NCI-H345 (cell line): ENCODE measurements around the gene SLC22A2.
"Not testable (repeated sequence)": the region's sequence is repeated elsewhere in the genome, so short reads cannot be mapped to it uniquely, and the experiment has no call there.

Experiments
- DNase-seq: peaks from one replicate; lab custom pipeline; 2025; lab: John Stamatoyannopoulos, UW

The SLC22A2 gene

GRCh38 chr6:160248538-160248937 is 10.1 kb downstream of the SLC22A2 start:
- no peak for DNase-seq

DNA sequence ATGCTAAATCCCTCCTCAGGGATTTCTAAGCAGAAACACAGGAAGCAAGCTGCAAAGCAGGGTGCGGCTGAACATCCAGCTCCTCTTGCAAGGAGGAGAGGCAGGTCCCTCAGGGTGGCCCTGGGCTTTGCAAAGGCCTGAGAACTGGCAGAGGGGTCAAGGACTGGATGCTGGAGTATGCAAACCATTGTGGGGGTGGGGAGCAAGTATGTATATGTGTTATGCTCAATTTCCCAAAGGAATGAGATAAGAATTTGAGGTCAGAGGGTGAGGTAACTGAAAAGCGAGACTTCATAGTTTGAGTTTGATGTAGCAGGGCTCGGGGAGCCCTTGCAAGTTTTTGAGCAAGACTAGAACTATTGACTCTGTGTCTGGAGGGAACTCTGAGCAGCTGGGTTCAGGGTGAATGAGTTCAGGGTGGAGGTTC is 11.2 kb downstream of the SLC22A2 start:
- DNase-seq, result no peak

GRCh38 chr6:160240691-160241084 is 17.9 kb downstream of the SLC22A2 start:
- DNase-seq, result no peak

DNA sequence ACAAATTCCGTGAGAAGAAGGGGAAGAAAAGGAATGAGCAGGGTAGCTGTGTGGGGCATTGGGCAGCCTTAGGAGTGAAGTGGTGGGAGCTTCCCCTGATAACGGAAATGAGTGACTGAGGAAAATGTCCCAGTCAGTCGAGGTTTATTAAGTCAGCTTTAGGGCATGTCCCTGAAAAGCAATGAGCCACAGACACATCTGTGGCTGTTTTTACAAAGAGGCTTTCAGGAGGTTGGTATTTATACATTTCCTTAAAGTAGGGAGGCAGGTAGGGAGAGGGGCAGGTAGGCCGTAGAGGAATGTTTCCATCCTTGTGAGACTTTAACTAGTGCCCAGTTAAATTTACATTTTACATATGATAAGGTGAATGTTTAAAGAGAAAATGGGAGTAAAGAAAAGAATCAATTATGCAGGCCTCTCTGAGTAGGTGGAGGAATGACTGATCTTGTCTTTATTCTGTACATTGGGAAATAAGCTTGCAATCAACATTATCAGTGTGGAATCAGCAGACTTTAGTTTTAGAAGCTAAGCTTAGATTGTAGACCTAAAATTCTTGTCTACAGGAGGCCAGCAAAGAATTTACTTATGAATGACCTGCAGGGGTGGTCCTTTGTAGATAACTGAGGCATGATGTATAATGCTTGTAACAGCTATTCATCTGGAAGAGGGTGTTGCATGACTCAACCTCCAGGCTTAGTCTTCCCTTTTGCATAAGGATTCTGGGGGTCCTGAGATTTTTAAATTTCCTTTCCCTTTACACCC is 18.5 kb downstream of the SLC22A2 start:
- DNase-seq, result no peak

- DNase-seq, result no peak
These were observed 19.6 kb downstream of the SLC22A2 start for GRCh38 chr6:160238761-160239751.

GRCh38 chr6:160238278-160238711 is 20.3 kb downstream of the SLC22A2 start:
- no peak for DNase-seq

DNA sequence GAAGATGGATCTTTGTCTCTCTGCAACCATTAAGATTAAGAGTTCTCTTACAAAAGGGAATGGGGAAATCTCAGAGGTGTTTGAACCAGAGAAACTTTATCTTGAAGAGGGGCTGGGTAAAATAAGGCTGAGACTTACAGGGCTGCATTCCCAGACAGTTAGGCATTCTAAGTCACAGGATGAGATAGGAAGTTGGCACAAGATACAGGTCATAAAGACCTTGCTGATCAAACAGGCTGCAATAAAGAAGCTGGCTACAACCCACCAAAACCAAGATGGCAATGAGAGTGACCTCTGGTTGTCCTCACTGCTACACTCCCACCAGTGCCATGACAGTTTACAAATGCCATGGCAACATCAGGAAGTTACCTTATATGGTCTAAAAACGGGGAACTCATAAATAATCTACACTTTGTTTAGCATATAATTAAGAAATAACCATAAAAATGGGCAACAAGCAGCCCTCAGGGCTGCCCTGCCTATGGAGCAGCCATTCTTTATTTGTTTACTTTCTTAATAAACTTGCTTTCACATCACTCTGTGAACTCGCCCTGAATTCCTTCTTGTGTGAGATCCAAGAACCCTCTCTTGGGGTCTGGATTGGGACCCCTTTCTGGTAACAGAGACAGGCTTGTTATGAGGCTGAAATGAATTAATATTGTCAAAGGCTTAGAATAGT is 20.9 kb downstream of the SLC22A2 start:
- not testable (repeated sequence) for DNase-seq

- not testable (repeated sequence) for DNase-seq
These were observed 22.3 kb downstream of the SLC22A2 start for GRCh38 chr6:160236235-160236872.

DNA sequence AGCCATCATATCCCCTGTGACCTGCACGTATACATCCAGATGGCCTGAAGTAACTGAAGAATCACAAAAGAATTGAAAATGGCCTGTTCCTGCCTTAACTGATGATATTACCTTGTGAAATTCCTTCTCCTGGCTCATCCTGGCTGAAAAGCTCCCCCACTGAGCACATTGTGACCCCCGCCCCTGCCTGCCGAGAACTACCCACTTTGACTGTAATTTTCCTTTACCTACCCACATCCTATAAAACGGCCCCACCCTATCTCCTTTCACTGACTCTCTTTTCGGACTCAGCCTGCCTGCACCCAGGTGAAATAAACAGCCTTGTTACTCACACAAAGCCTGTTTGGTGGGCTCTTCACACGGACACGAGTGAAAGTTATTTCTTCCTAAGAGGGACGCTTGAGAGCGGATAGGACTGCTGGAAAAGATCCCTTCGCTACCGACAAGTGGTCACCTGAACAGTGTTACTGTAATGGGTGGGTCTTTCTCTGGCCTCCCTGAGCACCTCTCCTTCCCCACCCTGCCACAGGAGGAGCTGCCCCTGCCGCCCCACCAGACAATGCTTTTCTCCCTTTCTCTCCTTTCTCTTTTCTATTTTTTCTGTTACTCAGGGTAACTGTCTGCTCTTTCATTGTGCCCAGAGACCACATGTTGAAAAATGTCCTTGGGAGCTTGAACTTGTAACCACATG is 24.5 kb downstream of the SLC22A2 start:
- DNase-seq, result not testable (repeated sequence)

DNA sequence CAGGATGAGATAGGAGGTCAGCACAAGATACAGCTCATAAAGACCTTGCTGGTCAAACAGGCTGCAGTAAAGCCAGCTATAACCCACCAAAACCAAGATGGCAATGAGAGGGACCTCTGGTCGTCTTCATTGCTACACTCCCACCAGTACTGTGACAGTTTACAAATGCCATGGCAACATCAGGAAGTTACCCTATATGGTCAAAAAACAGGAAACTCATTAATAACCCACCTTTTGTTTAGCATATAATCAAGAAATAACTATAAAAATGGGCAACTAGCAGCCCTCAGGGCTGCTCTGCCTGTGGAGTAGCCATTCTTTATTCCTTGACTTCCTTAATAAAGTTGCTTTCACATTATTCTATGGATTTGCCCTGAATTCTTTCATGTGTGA is 30.9 kb downstream of the SLC22A2 start:
- no peak for DNase-seq

- no peak for DNase-seq
These were observed 31.4 kb downstream of the SLC22A2 start for GRCh38 chr6:160227038-160227768.

GRCh38 chr6:160226118-160226591 is 32.5 kb downstream of the SLC22A2 start:
- no peak for DNase-seq

GRCh38 chr6:160224639-160225237 is 33.9 kb downstream of the SLC22A2 start:
- DNase-seq, result no peak

DNA sequence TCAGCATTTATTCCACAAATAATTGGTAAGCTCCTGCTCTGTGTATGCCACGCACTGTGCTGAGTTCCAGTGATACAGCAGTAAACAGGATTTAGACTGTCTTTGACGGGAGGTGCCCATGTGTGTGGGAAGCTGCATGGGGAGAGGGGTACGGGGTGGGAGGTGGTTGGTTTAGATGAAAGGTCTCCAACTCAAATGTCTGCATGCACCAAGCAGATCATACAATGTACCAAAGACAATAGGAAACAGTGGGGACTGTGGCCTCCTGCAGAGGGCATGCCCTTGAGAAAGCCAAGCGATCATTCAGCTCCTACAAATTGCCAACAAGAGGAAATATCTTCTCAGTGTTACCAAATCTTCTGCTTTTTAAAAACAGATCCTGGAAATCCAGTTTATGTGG is 36.1 kb downstream of the SLC22A2 start:
- no peak for DNase-seq

DNA sequence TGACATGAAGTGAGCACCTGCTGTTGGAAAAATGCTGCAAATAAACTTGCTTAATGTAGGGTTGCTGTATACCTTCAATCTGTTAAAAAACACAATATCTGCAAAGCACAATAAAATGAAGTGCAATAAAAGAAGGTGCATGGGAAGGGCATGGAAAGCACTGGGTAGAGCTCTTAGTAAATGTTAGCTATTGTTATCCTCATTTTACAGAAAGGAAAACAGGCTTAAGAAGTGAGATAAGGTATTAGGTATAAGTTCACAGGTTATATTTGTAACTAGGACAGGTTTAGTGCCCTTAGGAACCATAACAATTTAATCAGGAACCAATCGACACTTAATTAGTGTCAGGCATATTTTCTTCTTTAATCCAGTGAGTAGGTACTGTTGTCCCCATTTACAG is 36.7 kb downstream of the SLC22A2 start:
- no peak for DNase-seq

DNA sequence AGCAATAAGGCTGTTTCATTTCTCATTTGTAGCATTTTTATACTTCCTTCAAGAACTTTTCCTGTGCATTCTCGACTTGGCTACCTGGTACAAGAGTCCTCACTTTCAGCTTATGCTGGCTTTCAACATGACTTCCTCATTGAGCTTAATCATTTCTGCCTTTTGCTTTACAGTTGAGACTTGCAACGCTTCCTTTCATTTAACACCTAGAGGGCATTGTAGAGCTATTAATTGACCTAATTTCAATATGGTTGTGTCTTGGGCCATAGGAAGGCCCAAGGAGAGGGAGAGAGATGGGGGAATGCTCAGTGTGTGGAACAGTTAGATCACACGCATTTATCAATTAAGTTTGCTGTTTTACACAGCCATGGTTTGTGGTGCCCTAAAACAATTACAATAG is 37.2 kb downstream of the SLC22A2 start:
- DNase-seq, result no peak

- DNase-seq, result no peak
These were observed 39.8 kb downstream of the SLC22A2 start for GRCh38 chr6:160218810-160219209.

DNA sequence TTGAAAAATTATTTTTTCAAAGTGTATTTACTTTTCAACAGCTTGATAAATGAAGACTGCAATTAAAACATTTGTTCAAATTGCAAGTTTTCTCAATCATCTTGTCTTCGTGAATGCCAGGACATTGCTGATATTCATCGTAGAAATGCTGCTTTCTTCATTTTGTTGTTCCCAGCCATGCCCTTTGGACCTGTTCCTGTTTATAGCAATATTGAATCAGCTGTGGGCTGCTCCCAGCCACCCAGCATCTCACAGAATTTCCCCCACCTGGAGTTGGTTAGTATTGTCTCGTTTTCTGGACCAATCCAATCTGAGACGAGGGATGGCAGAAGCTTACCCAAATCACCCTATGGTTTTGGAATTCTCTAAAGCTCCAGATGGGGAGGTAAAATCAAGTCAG is 40.8 kb downstream of the SLC22A2 start:
- DNase-seq, result no peak

- no peak for DNase-seq
These were observed 41.5 kb downstream of the SLC22A2 start for GRCh38 chr6:160217073-160217472.

- DNase-seq, result no peak
These were observed 43.4 kb downstream of the SLC22A2 start for GRCh38 chr6:160215232-160215631.
